ENCODE data around the gene SLC38A8.

Gene SLC38A8

GRCh38 chr16:83992624-83993023 is 50.0 kb downstream of the SLC38A8 start:
- DNase-seq (ENCODE audit: low read depth) = peak; percentile 71
- no peak overlapping the region for H3K4me3 ChIP-seq (ENCODE audit: low read depth, low read length)
- in situ Hi-C loops (cut with HindIII; ENCODE audit: low sequenced_read_pairs) = no loop called here
- no peak for TF ChIP-seq CTCF (IDR thresholded peaks at IDR 0.05; ENCODE audit: low read depth, low read length, missing control alignments)

GRCh38 chr16:83990492-83990891 is 52.1 kb downstream of the SLC38A8 start:
- H3K4me3 ChIP-seq (ENCODE audit: low read depth, low read length) = no peak overlapping the region
- in situ Hi-C loops (cut with HindIII; ENCODE audit: low sequenced_read_pairs) = no loop called here
- no peak for DNase-seq (ENCODE audit: low read depth)
- TF ChIP-seq CTCF (IDR thresholded peaks at IDR 0.05; ENCODE audit: low read depth, low read length, missing control alignments) = no peak

- no peak for TF ChIP-seq CTCF (IDR thresholded peaks at IDR 0.05; ENCODE audit: low read depth, low read length, missing control alignments)
- DNase-seq (ENCODE audit: low read depth) = no peak
- no peak overlapping the region for H3K4me3 ChIP-seq (ENCODE audit: low read depth, low read length)
- in situ Hi-C loops (cut with HindIII; ENCODE audit: low sequenced_read_pairs) = no loop called here
Measured at GRCh38 chr16:83989300-83989699, 53.3 kb downstream of the SLC38A8 start.

GRCh38 chr16:83983491-83983890 is 59.1 kb downstream of the SLC38A8 start:
- TF ChIP-seq CTCF (IDR thresholded peaks at IDR 0.05; ENCODE audit: low read depth, low read length, missing control alignments) = no peak
- no peak overlapping the region for H3K4me3 ChIP-seq (ENCODE audit: low read depth, low read length)
- no peak for DNase-seq (ENCODE audit: low read depth)
- in situ Hi-C loops (cut with HindIII; ENCODE audit: low sequenced_read_pairs) = no loop called here

- no peak overlapping the region for H3K4me3 ChIP-seq (ENCODE audit: low read depth, low read length)
- no peak for TF ChIP-seq CTCF (IDR thresholded peaks at IDR 0.05; ENCODE audit: low read depth, low read length, missing control alignments)
- no peak for DNase-seq (ENCODE audit: low read depth)
- in situ Hi-C loops (cut with HindIII; ENCODE audit: low sequenced_read_pairs) = no loop called here
Measured at GRCh38 chr16:83981799-83982198, 60.8 kb downstream of the SLC38A8 start.

GRCh38 chr16:83980794-83981193 is 61.8 kb downstream of the SLC38A8 start:
- in situ Hi-C loops (cut with HindIII; ENCODE audit: low sequenced_read_pairs) = no loop called here
- TF ChIP-seq CTCF (IDR thresholded peaks at IDR 0.05; ENCODE audit: low read depth, low read length, missing control alignments) = no peak
- H3K4me3 ChIP-seq (ENCODE audit: low read depth, low read length) = no peak overlapping the region
- no peak for DNase-seq (ENCODE audit: low read depth)

GRCh38 chr16:83979441-83979840 is 63.2 kb downstream of the SLC38A8 start:
- in situ Hi-C loops (cut with HindIII; ENCODE audit: low sequenced_read_pairs) = no loop called here
- no peak for TF ChIP-seq CTCF (IDR thresholded peaks at IDR 0.05; ENCODE audit: low read depth, low read length, missing control alignments)
- DNase-seq (ENCODE audit: low read depth) = no peak
- no peak overlapping the region for H3K4me3 ChIP-seq (ENCODE audit: low read depth, low read length)
